Esophagus muscularis mucosa (tissue), 4 donors: ENCODE measurements around the gene ANK3. TPM values are rescaled to one million over a fixed set of nuclear protein-coding genes. Genes with fewer than 3 reads are reported as not detected.

Source experiments
- DNase-seq: peaks from one replicate; pipeline ENCODE4 v3.0.0-alpha.2; 2017; ENCODE audit errors: extremely low spot score
- H3K27ac ChIP-seq, 4 donors: fragments of 200-600 bp; sonication (generic); replicated peaks in 1 of 4; 1 replicate in 3 of 4; 2 replicates in 1 of 4; pipeline ENCODE4 v1.5.1; 2016 to 2019; ENCODE audit warnings: mild to moderate bottlenecking in 1 of 4
- H3K27me3 ChIP-seq, 4 donors: fragments of 200-600 bp; sonication (generic); one replicate each; pipeline versions ENCODE4 v1.5.1 to v1.6.0; 2016 to 2019
- H3K36me3 ChIP-seq, 4 donors: fragments of 200-600 bp; sonication (generic); one replicate each; pipeline ENCODE4 v1.5.1; 2016 to 2019
- H3K4me1 ChIP-seq, 4 donors: fragments of 200-600 bp; sonication (generic); one replicate each; pipeline ENCODE4 v1.5.1; 2016 to 2019
- H3K4me3 ChIP-seq, 4 donors: fragments of 200-600 bp; sonication (generic); 1 replicate in 2 of 4; 2 replicates in 2 of 4; pipeline ENCODE4 v1.5.1; 2016 to 2019; ENCODE audit warnings: mild to moderate bottlenecking in 4 of 4, moderate library complexity in 1 of 4
- H3K9me3 ChIP-seq, 4 donors: fragments of 200-600 bp; sonication (generic); 1 replicate in 3 of 4; 2 replicates in 1 of 4; pipeline ENCODE4 v1.5.1; 2016 to 2019
- EP300 ChIP-seq: sonication (generic); formaldehyde crosslinking; IDR thresholded peaks from one replicate; pipeline ENCODE4 v1.6.1; 2017; ENCODE audit warnings: antibody characterized with exemption
- POLR2A ChIP-seq: fragments of 450-650 bp; IDR thresholded peaks from one replicate; pipeline ENCODE4 v1.6.1; 2017; ENCODE audit warnings: antibody characterized with exemption, moderate library complexity, mild to moderate bottlenecking, low read depth
- POLR2AphosphoS5 ChIP-seq, 2 donors: sonication (generic); formaldehyde crosslinking; IDR thresholded peaks; one replicate each; pipeline ENCODE4 v1.6.1; 2017; ENCODE audit warnings: antibody characterized with exemption in 2 of 2
- WGBS: methylation state at CpG from one replicate; pipeline ENCODE4 v1.1.5; 2018; 5-methylcytosine and 5-hydroxymethylcytosine counted together
- intact Hi-C: fragments of 100-400 bp; cut with DNase I; formaldehyde crosslinking; loops from one replicate; pipeline ENCODE4 v1.15.1; 2023
- total RNA-seq, 4 donors: library from RNA; depleted of rRNA; stranded (reverse); fragments of >200 nt; gene quantifications; one replicate each; pipeline versions ENCODE4 v1.1.0 to v1.2.1, GENCODE V29; 2016
- TF ChIP-seq, protein P1 (sequence below), 3 experiments: fragments of 200-600 bp in 2 of 3; fragments of 450-650 bp in 1 of 3; sonication (generic) in 2 of 3; IDR thresholded peaks; one replicate each; pipeline ENCODE4 v1.5.1; 2017 to 2019; ENCODE audit warnings: antibody characterized with exemption in 3 of 3, mild to moderate bottlenecking in 2 of 3, moderate library complexity in 1 of 3

The ANK3 gene
- total RNA-seq, 4 donors from 2014 or later, result 25.5 to 44.9 (median 26.6) TPM

- Histone ChIP-seq H3K36me3 (peaks cover 0 to 10% (median 0%) of the 10 kb centered on the region in 4 donors), H3K9me3 (no peaks in the 10 kb centered on the region), H3K27me3 (no peaks in the 10 kb centered on the region), H3K4me3 (no peak overlapping the region), H3K4me1 (peaks cover 0 to 6% (median under 1%) of the 10 kb centered on the region in 4 donors), H3K27ac (no peak overlapping the region)
- WGBS, result 100% methylated on average over 4 of the region's 4 CpGs
- TF ChIP-seq POLR2A (no peak), EP300 (no peak), POLR2AphosphoS5 (IDR thresholded peaks at IDR 0.05) (no peak)
- TF ChIP-seq, protein P1, sequence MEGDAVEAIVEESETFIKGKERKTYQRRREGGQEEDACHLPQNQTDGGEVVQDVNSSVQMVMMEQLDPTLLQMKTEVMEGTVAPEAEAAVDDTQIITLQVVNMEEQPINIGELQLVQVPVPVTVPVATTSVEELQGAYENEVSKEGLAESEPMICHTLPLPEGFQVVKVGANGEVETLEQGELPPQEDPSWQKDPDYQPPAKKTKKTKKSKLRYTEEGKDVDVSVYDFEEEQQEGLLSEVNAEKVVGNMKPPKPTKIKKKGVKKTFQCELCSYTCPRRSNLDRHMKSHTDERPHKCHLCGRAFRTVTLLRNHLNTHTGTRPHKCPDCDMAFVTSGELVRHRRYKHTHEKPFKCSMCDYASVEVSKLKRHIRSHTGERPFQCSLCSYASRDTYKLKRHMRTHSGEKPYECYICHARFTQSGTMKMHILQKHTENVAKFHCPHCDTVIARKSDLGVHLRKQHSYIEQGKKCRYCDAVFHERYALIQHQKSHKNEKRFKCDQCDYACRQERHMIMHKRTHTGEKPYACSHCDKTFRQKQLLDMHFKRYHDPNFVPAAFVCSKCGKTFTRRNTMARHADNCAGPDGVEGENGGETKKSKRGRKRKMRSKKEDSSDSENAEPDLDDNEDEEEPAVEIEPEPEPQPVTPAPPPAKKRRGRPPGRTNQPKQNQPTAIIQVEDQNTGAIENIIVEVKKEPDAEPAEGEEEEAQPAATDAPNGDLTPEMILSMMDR (IDR thresholded peaks at IDR 0.05), result no peak
- intact Hi-C loops, result no loop called here
- no peak for DNase-seq
These were observed 137.0 kb downstream of the ANK3 start for GRCh38 chr10:60252688-60253087.

GRCh38 chr10:60246382-60246781, 143.3 kb downstream of the ANK3 start:
- intact Hi-C loops, result no loop called here
- 84% methylated on average over 1 of the region's 1 CpG for WGBS
- no peak overlapping the region for H3K27ac ChIP-seq

DNA sequence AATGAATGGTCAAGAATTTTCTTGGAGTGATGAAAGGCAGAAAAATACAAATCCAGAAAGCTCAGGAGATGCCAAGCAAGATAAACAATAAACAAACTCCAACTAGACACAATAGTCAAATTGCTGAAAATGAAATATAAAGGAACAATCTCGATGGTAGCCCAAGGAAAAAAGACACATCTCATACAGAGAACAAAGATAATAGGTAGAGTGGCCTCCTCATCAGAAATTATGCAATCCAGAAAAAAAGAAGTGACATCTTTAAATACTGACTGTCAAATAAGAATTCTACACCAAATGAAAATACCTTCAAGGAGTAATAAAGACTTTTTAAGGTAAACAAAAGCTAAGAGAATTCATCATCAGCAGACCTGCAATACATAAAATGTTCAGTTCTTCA, 150.4 kb downstream of the ANK3 start:
- H3K36me3 ChIP-seq, result no peaks in the 10 kb centered on the region
- no peak for TF ChIP-seq EP300
- TF ChIP-seq POLR2AphosphoS5 (IDR thresholded peaks at IDR 0.05), result no peak
- TF ChIP-seq, protein P1 (IDR thresholded peaks at IDR 0.05), result no peak
- H3K4me1 ChIP-seq, result peaks cover 24 to 36% (median 29%) of the 10 kb centered on the region in 4 donors
- no peak overlapping the region for H3K27ac ChIP-seq
- H3K4me3 ChIP-seq, result no peak overlapping the region
- H3K27me3 ChIP-seq, result no peaks in the 10 kb centered on the region
- H3K9me3 ChIP-seq, result no peaks in the 10 kb centered on the region
- intact Hi-C loops, result loop anchor here (10.0 kb wide), 1 partner anchor 196 kb away; no protein-coding TSS in a partner anchor
- no peak for DNase-seq
- 76% methylated on average over 1 of the region's 1 CpG for WGBS

More at GRCh38 chr10:60246382-60246781, 143.3 kb downstream of the ANK3 start:
- TF ChIP-seq POLR2A (no peak), POLR2AphosphoS5 (IDR thresholded peaks at IDR 0.05) (no peak), EP300 (no peak)
- TF ChIP-seq, protein P1 (IDR thresholded peaks at IDR 0.05), result no peak
- H3K9me3 ChIP-seq, result no peaks in the 10 kb centered on the region
- H3K27me3 ChIP-seq, result no peaks in the 10 kb centered on the region
- no peak for DNase-seq
- H3K36me3 ChIP-seq, result no peaks in the 10 kb centered on the region
- no peak overlapping the region for H3K4me3 ChIP-seq
- no peaks in the 10 kb centered on the region for H3K4me1 ChIP-seq

GRCh38 chr10:60238759-60239100, 150.9 kb downstream of the ANK3 start:
- Histone ChIP-seq H3K27me3 (no peaks in the 10 kb centered on the region), H3K4me3 (no peak overlapping the region), H3K9me3 (no peaks in the 10 kb centered on the region), H3K4me1 (peaks cover 24 to 36% (median 29%) of the 10 kb centered on the region in 4 donors), H3K36me3 (peaks cover 0 to under 1% (median 0%) of the 10 kb centered on the region in 4 donors), H3K27ac (no peak overlapping the region)
- intact Hi-C loops, result loop anchor here (10.0 kb wide), 1 partner anchor 196 kb away; no protein-coding TSS in a partner anchor
- no peak for DNase-seq
- no peak for TF ChIP-seq POLR2A
- no peak for TF ChIP-seq EP300
- TF ChIP-seq POLR2AphosphoS5 (IDR thresholded peaks at IDR 0.05), result no peak
- TF ChIP-seq, protein P1 (IDR thresholded peaks at IDR 0.05), result no peak
